Fibroblast of lung (primary cell): ENCODE results near the gene MUC13.

Experiments used
- EZH2 ChIP-seq: IDR thresholded peaks from 2 replicates; pipeline ENCODE4 v1.5.1; 2012; ENCODE audit warnings: low read length, control low read depth, mild to moderate bottlenecking; ENCODE audit errors: missing control alignments
- TF ChIP-seq, protein P1 (sequence below), 2 donors: IDR thresholded peaks in 1 of 2; conservative IDR thresholded peaks in 1 of 2; 1 replicate in 1 of 2; 2 replicates in 1 of 2; pipeline ENCODE4 v1.5.1; 2011 to 2012; ENCODE audit warnings: low read length in 2 of 2, control low read depth in 1 of 2, inconsistent platforms in 1 of 2, low read depth in 1 of 2, mild to moderate bottlenecking in 1 of 2

DNA sequence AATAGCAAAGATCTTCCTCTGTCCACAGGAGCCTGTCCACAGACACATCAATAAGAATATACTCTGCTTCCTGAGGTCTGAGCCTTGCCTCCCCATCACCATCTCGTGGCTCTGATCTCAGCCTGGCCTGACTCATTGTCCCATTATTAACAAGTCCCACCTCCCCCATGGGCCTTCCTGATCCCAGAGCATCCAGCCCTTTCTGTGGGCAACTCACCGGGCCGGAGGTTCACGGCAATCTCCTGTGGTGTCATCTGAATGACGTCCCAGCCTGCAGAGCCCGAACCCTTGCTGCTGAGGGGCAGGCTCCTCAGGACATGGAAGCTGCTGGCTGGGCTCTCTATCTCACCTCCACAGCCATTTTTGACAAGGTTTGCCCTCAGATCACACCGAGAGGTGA, 75.5 kb downstream of the MUC13 start:
- TF ChIP-seq, protein P1, sequence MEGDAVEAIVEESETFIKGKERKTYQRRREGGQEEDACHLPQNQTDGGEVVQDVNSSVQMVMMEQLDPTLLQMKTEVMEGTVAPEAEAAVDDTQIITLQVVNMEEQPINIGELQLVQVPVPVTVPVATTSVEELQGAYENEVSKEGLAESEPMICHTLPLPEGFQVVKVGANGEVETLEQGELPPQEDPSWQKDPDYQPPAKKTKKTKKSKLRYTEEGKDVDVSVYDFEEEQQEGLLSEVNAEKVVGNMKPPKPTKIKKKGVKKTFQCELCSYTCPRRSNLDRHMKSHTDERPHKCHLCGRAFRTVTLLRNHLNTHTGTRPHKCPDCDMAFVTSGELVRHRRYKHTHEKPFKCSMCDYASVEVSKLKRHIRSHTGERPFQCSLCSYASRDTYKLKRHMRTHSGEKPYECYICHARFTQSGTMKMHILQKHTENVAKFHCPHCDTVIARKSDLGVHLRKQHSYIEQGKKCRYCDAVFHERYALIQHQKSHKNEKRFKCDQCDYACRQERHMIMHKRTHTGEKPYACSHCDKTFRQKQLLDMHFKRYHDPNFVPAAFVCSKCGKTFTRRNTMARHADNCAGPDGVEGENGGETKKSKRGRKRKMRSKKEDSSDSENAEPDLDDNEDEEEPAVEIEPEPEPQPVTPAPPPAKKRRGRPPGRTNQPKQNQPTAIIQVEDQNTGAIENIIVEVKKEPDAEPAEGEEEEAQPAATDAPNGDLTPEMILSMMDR (conservative IDR thresholded peaks at IDR 0.05 in 1 of 2, IDR thresholded peaks at IDR 0.05 in 1 of 2; ENCODE audit: low read depth in 1 of 2, low read length in 2 of 2): no peak
- TF ChIP-seq EZH2: no peak
